ENCODE data around the gene ARPP21.

Gene ARPP21

GRCh38 chr3:35785234-35785888 is 146.0 kb downstream of the ARPP21 start:
- ChIA-PET POLR2A (ENCODE audit: low non-redundant PET) (no interaction called here), CTCF (no interaction called here)
- H3K27ac ChIP-seq, result no peak overlapping the region
- DNase-seq (ENCODE audit: low spot score), result no peak
- TF ChIP-seq CTCF (conservative IDR thresholded peaks at IDR 0.05; ENCODE audit: low read depth), result no peak

- no peak for TF ChIP-seq CTCF (conservative IDR thresholded peaks at IDR 0.05; ENCODE audit: low read depth)
Measured at GRCh38 chr3:35787936-35788335, 148.6 kb downstream of the ARPP21 start.

GRCh38 chr3:35789042-35789831 is 149.9 kb downstream of the ARPP21 start:
- DNase-seq (ENCODE audit: low spot score), result no peak
- CTCF ChIA-PET, result no interaction called here
- POLR2A ChIA-PET (ENCODE audit: low non-redundant PET), result no interaction called here
- no peak overlapping the region for H3K27ac ChIP-seq
- no peak for TF ChIP-seq CTCF (conservative IDR thresholded peaks at IDR 0.05; ENCODE audit: low read depth)

More at GRCh38 chr3:35787936-35788335, 148.6 kb downstream of the ARPP21 start:
- CTCF ChIA-PET, result interaction anchor here (0.5 kb wide), 1 partner anchor 66 kb away, joined by 3 read pairs; no protein-coding TSS in a partner anchor
- no peak overlapping the region for H3K27ac ChIP-seq
- POLR2A ChIA-PET (ENCODE audit: low non-redundant PET), result no interaction called here
- DNase-seq (ENCODE audit: low spot score), result no peak

GRCh38 chr3:35790764-35791163 is 151.4 kb downstream of the ARPP21 start:
- ChIA-PET CTCF (no interaction called here), POLR2A (ENCODE audit: low non-redundant PET) (no interaction called here)
- no peak overlapping the region for H3K27ac ChIP-seq
- no peak for DNase-seq (ENCODE audit: low spot score)
- no peak for TF ChIP-seq CTCF (conservative IDR thresholded peaks at IDR 0.05; ENCODE audit: low read depth)

- DNase-seq (ENCODE audit: low spot score), result no peak
- ChIA-PET CTCF (no interaction called here), POLR2A (ENCODE audit: low non-redundant PET) (no interaction called here)
- no peak overlapping the region for H3K27ac ChIP-seq
- no peak for TF ChIP-seq CTCF (conservative IDR thresholded peaks at IDR 0.05; ENCODE audit: low read depth)
Measured at GRCh38 chr3:35793667-35794066, 154.3 kb downstream of the ARPP21 start.

GRCh38 chr3:35800960-35801459 is 161.7 kb downstream of the ARPP21 start:
- DNase-seq (ENCODE audit: low spot score), result no peak
- ChIA-PET CTCF (no interaction called here), POLR2A (ENCODE audit: low non-redundant PET) (no interaction called here)
- no peak overlapping the region for H3K27ac ChIP-seq
- TF ChIP-seq CTCF (conservative IDR thresholded peaks at IDR 0.05; ENCODE audit: low read depth), result no peak

All from RWPE1 (cell line).